ENCODE measurements around the gene ACP6. TPM values are rescaled to one million over a fixed set of nuclear protein-coding genes. Genes with fewer than 3 reads are reported as not detected.
"Not testable (repeated sequence)": the region's sequence is repeated elsewhere in the genome, so short reads cannot be mapped to it uniquely, and the experiment has no call there.

ACP6 gene
- polyA plus RNA-seq, 3 donors: 23.3 to 40.3 (median 33.5) TPM

GRCh38 chr1:147628441-147628840 lies 41.9 kb downstream of the ACP6 start:
- no peak for DNase-seq (ENCODE audit: extremely low read depth in 1 of 11, low read depth in 9 of 11, low spot score in 4 of 11)

GRCh38 chr1:147627435-147628110 lies 42.8 kb downstream of the ACP6 start:
- DNase-seq (ENCODE audit: extremely low read depth in 1 of 11, low read depth in 9 of 11, low spot score in 4 of 11): peak in 1 of 11 donors; percentile 27

- DNase-seq (ENCODE audit: extremely low read depth in 1 of 11, low read depth in 9 of 11, low spot score in 4 of 11): no peak
Observed at GRCh38 chr1:147626739-147627138, 43.6 kb downstream of the ACP6 start.

- DNase-seq (ENCODE audit: extremely low read depth in 1 of 11, low read depth in 9 of 11, low spot score in 4 of 11): no peak
Observed at GRCh38 chr1:147626291-147626690, 44.0 kb downstream of the ACP6 start.

- no peak for DNase-seq (ENCODE audit: extremely low read depth in 1 of 11, low read depth in 9 of 11, low spot score in 4 of 11)
Observed at GRCh38 chr1:147625362-147625995, 44.8 kb downstream of the ACP6 start.

- no peak for DNase-seq (ENCODE audit: extremely low read depth in 1 of 11, low read depth in 9 of 11, low spot score in 4 of 11)
Observed at GRCh38 chr1:147624529-147624928, 45.8 kb downstream of the ACP6 start.

- DNase-seq (ENCODE audit: extremely low read depth in 1 of 11, low read depth in 9 of 11, low spot score in 4 of 11): no peak
Observed at GRCh38 chr1:147624011-147624410, 46.3 kb downstream of the ACP6 start.

- no peak for DNase-seq (ENCODE audit: extremely low read depth in 1 of 11, low read depth in 9 of 11, low spot score in 4 of 11)
Observed at GRCh38 chr1:147622731-147623130, 47.6 kb downstream of the ACP6 start.

GRCh38 chr1:147620543-147620942 lies 49.8 kb downstream of the ACP6 start:
- no peak for DNase-seq (ENCODE audit: extremely low read depth in 1 of 11, low read depth in 9 of 11, low spot score in 4 of 11)

- DNase-seq (ENCODE audit: extremely low read depth in 1 of 11, low read depth in 9 of 11, low spot score in 4 of 11): no peak
Observed at GRCh38 chr1:147619741-147620140, 50.6 kb downstream of the ACP6 start.

- no peak for DNase-seq (ENCODE audit: extremely low read depth in 1 of 11, low read depth in 9 of 11, low spot score in 4 of 11)
Observed at GRCh38 chr1:147618771-147619170, 51.6 kb downstream of the ACP6 start.

GRCh38 chr1:147618077-147618569 lies 52.2 kb downstream of the ACP6 start:
- DNase-seq (ENCODE audit: extremely low read depth in 1 of 11, low read depth in 9 of 11, low spot score in 4 of 11): no peak

GRCh38 chr1:147614966-147615365 lies 55.4 kb downstream of the ACP6 start:
- not testable (repeated sequence) for DNase-seq (ENCODE audit: extremely low read depth in 1 of 11, low read depth in 9 of 11, low spot score in 4 of 11)

GRCh38 chr1:147613506-147613905 lies 56.8 kb downstream of the ACP6 start:
- no peak for DNase-seq (ENCODE audit: extremely low read depth in 1 of 11, low read depth in 9 of 11, low spot score in 4 of 11)

- DNase-seq (ENCODE audit: extremely low read depth in 1 of 11, low read depth in 9 of 11, low spot score in 4 of 11): peak in 4 of 11 donors; percentile 28 to 43 (median 30)
Observed at GRCh38 chr1:147612366-147612765, 58.0 kb downstream of the ACP6 start.

- no peak for DNase-seq (ENCODE audit: extremely low read depth in 1 of 11, low read depth in 9 of 11, low spot score in 4 of 11)
Observed at GRCh38 chr1:147611586-147611985, 58.7 kb downstream of the ACP6 start.

GRCh38 chr1:147611021-147611426 lies 59.3 kb downstream of the ACP6 start:
- no peak for DNase-seq (ENCODE audit: extremely low read depth in 1 of 11, low read depth in 9 of 11, low spot score in 4 of 11)

- DNase-seq (ENCODE audit: extremely low read depth in 1 of 11, low read depth in 9 of 11, low spot score in 4 of 11): no peak
Observed at GRCh38 chr1:147609358-147609757, 61.0 kb downstream of the ACP6 start.

- DNase-seq (ENCODE audit: extremely low read depth in 1 of 11, low read depth in 9 of 11, low spot score in 4 of 11): no peak
Observed at GRCh38 chr1:147608596-147608995, 61.7 kb downstream of the ACP6 start.

- no peak for DNase-seq (ENCODE audit: extremely low read depth in 1 of 11, low read depth in 9 of 11, low spot score in 4 of 11)
Observed at GRCh38 chr1:147605591-147605990, 64.7 kb downstream of the ACP6 start.

- no peak for DNase-seq (ENCODE audit: extremely low read depth in 1 of 11, low read depth in 9 of 11, low spot score in 4 of 11)
Observed at GRCh38 chr1:147603986-147604385, 66.3 kb downstream of the ACP6 start.

All from renal cortex interstitium (tissue), 11 donors.